ENCODE measurements around the gene ERP44.
"Not testable (repeated sequence)": the region's sequence is repeated elsewhere in the genome, so short reads cannot be mapped to it uniquely, and the experiment has no call there.

Gene ERP44

DNA sequence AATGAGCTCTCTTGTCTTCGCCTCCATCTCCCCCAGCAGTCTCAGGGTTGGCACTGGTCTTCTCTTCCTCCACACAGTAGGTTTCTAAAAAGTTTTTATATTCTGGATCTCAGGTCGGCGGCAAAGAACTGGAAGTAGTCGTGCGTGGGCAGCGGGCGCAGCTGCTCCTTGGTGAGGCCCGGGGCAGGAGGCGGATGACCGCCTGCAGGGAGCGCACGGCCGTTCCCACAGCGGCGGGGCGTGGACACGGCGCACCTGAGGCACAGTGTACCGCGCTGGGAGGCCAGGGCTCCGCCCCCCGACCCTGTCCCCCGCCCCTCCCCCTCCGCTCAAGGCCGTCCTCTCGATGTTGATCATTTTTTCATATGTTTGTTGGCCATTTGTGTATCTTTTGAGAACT is 99.9 kb downstream of the ERP44 start:
- no peak for DNase-seq

DNA sequence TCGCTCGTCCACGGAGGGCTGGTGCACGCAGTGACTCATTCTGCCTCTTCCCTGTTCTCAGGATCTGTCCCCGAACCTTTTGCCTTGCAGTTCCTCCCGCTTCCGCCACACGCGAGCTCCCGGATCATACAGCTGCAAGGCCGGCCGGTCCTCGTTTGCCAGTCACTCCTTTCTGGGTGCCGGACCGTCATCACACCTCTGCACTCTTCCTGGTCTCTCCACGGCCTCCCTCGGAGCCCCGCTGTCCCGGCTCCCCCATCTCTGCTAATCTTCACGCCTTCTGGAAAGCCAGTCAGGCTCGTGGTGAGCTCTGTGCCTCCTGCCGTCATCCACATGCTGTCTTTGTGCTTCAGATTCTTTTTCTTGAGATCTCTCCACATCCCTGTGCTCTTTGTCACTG is 100.5 kb downstream of the ERP44 start:
- no peak for DNase-seq

DNA sequence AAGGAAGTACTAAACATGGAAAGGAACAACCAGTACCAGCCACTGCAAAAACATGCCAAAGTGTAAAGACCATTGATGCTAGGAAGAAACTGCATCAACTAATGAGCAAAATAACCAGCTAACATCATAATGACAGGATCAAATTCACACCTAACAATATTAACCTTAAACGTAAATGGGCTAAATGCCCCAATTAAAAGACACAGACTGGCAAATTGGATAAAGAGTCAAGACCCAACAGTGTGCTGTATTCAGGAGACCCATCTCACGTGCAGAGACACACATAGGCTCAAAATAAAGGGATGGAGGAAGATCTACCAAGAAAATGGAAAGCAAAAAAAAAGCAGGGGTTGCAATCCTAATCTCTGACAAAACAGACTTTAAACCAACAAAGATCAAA is 108.3 kb downstream of the ERP44 start:
- DNase-seq: not testable (repeated sequence)

DNA sequence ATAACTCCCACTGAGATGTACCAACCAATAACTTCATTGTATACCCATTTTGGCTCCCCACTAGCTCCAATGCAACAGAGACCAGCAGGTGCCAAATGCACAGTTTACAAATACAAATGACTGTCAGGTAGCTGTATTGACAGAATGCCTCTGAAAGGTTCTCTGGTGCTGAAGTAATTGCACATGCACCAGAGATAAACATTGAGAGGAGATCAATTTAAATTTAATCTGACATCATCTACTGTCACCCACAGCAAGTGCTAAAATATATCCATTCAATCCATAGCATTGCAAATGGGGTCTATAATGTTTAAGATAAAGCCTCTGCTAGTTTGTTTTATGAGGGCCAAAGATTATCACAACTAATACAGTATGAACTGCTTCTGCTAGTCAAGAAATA is 112.2 kb downstream of the ERP44 start:
- no peak for DNase-seq

DNA sequence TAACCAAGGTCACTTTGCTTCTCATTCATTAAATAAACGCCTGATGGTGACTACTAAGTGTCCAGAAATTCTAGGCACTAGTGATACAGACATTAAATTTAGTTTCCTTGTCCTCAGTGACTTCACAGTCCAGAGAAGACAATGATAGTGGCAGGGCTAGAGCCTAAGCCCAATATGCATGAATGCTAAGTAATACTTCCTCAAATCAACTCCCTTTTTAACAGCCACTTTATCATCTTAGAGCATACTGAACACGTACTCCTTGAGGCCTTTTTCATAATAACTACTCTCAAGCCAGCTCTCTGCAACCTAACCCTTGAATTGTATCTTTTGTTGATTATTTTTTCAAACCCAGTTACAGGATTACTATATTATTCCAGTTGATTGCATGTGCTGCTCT is 118.2 kb downstream of the ERP44 start:
- no peak for DNase-seq

DNA sequence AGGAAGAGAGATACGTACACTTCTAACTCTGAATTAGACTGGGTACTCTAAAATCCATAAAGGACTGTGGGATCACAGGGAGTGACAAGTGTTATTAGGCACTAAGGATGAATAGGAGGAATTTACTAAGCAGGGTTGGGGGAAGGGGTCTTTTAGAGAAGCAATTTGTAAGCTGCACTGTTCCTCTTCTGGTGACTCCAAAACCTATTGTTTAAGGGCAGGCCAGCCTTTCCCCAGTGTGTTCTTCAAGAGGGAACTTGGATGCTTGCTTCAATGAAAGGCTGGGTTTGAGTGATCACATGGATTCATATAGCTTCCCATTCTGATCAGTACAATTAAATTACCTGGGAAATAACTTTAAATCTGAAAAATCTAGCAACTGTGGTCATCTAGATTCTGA is 120.6 kb downstream of the ERP44 start:
- no peak for DNase-seq

DNA sequence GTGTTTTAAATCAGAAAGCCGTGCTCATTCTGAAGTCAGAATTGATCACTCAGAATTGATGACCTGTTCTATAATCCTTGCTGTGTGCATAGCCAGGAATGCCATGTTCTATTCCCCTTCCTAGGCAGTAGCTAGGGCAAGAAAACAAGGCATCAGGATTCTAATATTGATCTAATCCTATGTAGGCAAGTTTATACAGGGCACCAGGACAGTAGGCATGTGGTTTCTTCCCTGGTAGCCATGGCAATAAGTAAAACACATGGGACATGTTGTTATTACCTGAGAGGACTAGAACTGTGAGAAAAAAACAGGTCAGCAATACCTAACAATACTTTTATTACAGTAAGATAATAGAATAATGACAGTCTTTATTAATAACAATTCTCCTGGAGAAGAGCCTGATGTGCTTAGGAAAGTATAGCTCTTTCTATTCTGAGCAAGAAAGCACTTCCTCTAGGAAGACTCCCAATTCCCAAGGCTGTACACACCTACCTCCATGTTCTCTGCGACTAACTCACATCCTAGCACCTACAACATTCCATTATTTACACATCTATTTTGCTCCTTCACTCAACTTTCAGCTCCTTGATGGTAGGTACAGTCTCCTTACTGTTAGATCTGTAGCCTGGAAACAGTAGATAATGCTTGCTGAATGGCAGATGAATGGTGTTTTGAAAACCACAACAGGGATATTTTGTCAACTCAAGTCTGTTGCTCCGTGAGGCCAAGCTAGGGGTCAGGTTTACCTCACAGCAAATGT is 121.6 kb downstream of the ERP44 start:
- no peak for DNase-seq

DNA sequence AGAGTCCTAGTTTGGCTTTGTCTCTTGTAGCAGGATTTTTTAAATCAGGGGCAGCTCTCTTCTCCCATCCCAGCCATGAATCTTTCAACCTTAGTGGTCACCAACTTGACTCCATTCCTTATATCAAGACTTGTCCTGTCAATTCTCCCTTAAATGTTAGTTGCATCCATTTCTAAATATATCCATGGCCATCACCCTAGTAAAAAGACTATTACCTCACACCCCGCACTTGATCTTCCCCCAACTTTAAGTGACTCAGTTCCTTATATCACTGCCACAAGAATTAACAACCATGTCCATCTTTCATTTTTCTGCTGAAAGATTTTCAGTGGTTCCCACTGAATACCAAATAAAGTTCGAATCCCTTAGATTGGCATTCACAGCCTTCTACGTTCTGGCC is 125.3 kb downstream of the ERP44 start:
- no peak for DNase-seq

DNA sequence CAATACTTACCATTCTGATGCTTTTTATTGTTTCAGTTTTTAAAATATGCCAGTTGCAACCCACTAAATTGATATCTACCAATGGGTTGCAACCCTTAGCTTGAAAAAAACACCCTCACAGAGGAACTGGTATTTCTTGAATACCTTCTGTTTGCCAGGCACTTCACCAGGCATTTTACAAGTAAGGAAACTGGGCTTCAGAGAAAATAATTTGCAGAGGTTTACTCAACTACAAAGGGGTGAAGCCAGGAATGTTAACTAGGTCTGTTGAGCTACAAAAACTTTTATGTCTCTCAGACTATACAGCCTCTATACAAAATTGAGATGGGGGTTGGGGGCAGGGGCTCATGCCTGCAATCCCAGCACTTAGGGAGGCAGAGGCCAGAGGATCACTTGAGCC is 127.4 kb downstream of the ERP44 start:
- DNase-seq: no peak

DNA sequence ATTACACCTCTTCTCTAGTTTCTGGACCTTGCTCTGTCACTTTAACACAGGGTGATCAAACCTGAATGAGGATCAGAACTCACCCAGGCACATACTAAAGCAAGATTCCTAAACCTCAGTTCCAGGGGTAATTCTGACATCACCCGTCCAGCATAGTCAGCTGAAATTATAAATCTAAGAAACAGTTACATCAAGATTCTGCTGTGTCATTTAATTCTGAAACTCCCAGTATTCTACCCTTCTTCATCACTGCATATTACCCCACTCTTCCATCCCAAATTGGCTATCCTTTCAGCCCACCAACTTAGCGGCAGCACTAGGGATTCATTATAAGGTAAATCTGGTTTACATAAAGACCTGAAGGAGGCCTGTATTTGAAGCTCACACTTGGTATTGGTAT is 128.3 kb downstream of the ERP44 start:
- no peak for DNase-seq

DNA sequence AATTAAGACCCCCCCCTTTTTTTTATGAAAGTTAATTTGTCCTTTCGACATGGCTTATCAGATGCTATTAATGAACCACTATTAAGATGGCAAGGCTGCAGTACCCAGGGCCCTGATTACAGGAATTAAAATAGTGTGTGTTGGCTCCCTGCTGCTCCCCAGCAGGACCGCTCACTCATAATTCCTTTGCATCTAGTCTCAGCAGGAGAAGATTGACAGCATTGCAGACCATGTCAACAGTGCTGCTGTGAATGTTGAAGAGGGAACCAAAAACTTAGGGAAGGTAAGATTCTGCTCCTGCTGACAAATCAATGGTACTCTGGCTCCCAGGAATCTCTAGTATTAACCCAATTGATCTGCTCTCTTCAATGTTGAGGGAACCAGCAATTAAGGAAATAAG is 131.3 kb downstream of the ERP44 start:
- no peak for DNase-seq

DNA sequence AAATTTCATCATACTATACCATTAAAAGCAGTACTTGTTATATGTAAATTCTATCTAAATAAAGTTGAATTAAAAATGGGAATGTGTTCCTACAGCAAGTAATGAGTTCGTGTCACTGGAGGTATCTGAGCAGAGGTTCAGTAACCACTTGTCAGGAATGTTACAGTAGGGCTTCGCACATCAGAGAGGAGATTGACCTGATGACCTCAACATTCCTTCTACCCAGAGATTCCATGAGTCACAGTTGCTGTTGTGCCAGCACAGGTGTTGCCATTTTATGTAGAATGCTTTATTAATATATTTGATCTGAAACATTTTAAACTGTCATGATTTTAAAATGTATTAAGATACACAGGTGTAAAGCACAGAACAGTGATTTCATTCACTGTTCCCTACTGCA is 132.1 kb downstream of the ERP44 start:
- no peak for DNase-seq

DNA sequence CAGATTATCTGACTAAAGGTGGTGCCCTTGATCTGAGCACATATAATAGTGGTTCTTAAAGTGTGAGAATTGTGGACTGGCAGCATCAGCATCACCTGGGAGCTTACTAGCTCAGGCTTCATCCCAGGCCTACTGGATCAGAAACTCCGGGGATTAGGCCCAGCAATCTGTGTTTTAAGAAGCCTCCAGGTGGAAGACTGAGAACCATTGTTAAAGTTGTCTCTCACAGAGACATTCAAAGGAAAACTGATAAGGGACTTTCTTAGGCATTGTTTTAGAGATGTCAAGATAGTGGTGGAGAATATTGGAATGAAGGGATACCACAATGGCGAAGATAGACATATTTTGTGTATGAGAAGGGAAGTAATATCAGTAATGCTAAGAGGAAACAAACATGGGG is 132.8 kb downstream of the ERP44 start:
- DNase-seq: no peak

DNA sequence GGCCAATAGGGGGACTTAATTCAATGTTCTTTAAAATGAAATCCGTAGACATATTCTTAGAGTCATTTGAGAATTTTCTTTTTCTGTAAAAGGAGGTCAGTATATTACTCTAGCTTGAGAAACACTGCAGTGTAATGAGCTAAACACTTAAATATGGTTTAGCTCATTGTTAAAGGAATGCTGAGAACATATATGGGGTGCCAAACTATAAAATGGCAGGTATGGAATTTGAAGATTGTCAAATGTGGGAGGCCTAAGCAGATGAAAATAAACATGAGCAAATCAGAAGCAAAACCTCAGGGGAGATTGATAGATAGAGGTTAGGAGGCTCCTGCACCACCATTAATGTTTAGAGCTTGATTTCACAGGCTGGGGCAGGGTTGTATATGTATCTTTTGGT is 134.5 kb downstream of the ERP44 start:
- no peak for DNase-seq

DNA sequence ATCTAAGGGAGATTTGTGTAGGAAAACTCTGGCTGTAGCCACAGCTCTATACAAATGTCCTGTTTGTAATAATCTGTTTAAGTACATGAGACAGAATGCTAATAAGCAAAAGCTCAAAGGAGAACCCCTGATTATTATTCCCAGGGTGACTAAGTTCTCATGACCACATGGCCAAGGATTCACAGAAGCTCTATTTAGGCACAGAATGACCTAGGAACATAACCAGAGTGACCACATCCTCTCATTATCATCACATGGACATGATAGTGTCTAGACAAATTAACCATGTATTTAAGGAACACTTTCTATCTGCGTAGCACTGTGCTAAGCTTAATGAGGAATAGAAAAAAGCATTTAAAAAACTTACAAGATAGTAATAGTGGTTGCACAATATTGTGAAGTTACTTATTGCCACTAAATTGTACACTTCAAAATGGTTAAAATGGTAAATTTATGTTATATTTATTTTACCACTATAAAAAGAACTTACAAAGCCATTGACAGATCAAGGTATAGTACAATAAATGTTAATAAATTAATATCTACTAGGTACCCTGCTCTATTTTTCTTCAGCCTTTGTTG is 136.0 kb downstream of the ERP44 start:
- no peak for DNase-seq

DNA sequence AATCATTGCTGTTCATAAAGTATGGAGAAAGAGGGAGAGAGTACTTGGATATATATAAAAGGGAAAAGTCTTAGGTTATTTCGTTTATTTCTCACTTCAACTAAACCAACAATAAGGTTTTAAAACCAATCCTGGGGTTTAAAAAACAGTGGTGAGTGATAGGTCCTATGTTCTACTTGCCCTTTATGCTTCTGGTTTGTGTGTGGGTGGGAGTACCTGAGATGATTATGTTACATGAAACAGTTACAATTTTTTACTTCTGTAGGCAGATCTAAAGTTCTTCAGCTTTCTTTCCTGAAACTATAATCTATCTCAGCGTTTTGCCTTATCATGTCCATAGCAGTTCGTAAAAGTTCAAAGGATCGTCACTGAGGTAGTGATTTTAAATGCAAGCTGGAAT is 143.2 kb downstream of the ERP44 start:
- DNase-seq: no peak

DNA sequence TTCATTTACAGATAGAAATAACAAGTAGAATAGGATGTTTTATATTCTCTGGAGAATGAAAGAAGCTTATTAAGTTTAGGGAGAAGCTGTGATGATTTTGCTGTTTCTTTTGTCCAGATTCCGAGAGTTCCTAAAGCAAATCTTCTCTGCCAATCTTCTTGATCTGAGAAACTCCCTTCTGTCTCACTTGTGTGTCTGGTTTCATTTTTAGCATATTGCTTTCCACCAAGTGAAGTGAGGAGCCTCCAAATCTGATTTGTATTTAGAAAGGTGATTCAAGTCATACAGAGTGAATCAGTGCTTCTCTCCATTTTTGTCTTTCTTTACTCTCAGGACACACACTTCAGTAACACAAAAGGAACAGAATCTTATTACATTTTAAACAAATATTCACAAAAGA is 144.0 kb downstream of the ERP44 start:
- no peak for DNase-seq

DNA sequence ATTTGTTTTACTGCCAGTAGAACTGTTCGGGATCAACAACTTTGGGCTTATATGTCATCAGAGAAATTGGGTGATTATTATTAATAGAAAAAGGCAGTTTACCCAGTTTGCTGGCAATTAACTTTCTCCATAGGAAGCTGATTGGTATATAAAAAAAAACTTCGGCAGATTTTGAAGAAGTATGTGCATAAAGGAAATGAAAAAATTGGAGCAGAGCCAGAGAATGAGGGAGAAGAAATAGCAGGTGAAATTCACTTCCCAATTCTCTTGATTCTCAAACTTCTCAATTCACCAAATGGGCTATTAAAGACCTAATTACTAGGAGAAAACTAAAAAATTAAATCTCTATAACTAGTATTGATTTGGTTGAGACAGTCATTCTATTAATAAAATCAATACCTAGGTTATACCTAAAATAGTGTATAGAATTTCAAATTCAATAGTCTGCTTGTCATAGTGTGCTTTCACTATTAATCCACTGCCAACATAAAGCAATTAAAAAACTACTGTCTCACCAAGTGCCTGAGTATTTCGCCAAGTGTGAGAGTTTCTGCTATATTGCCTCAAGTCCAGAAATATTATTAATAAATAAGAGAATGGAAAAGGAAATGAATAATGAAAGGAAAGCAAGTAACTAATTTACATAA is 144.8 kb downstream of the ERP44 start:
- no peak for DNase-seq

DNA sequence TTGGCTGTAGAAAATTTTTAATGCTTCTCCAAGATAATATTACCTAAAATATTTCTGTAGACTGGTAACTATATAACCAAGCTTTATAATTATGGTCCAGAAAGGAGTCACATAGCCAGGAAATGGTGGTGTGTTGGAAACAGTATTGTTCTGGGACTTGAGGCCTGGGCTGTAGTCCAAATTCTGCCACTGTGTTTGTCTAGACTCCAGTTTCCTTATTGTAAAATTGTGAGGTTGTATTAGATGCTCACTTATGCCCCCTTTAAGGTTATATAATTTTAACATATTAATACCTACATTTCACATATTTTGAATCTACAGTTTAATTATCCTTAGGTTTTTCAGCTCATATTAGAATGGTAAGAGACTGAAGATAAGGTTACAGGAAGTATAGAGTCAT is 149.9 kb downstream of the ERP44 start:
- no peak for DNase-seq

DNA sequence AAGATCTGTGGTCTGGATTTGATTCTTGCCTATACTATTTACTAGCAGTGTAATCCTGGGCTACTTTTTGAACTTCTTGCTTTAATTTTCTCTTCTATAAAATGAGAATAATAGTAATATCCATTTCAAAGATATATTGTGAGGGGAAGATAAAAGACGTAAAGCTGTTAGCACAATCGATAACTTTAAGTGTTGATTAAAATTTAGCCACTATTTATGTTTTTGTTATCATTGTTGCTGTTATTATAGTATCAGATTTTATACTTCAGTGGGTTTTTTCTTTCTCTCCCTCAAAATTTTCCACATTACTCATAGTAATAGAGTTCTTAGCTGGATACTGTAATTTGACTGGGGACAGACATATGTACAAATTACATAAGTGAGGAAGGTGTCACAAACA is 150.3 kb downstream of the ERP44 start:
- DNase-seq: no peak

DNA sequence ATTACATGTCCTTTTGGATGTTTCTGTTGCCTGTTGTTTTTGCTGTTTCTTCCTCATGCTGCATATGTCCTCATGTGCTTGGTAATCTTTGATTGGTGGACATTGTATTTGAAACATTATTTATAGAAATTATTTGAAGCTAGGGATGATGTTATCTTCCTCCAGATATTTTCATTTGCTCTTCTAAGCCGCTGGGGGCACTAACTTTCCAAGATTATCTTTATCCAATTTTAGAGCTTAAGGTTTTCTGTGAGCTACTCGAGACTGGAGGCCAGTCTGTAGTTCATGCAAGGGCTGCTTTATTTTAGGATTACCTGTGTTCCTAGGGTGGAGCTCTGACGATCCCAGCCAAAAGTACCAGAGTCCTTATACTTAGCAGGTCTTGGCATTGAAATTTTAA is 151.4 kb downstream of the ERP44 start:
- DNase-seq: no peak

DNA sequence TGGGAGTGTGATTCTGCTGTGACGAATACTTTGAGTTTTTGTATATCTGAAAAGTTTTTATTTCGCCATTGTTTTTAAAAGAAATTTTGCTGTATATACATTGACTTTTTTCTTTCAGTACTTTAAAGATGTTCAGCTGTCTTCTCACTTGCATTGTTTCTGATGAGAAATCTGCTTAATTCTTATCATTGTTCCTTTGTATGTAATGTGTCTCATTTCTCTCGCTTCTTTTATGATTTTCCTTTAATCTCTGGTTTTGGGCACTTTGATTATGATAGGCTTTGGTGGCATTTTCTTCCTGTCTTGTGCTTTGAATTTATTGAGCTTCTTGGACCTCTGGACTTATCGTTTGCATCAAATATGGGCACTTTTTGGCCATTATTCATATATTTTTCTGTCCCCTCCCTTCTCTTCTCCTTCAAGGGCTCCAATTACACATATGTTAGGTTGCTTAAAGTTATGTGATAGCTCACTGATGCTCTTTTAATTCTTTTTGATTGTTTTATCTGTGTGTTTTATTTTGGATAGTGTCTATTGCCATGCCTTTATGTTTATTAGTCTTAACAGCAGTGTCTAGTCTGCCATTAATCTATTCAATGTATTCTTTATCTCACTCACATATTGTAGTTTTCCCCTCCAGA is 161.7 kb downstream of the ERP44 start:
- no peak for DNase-seq

DNA sequence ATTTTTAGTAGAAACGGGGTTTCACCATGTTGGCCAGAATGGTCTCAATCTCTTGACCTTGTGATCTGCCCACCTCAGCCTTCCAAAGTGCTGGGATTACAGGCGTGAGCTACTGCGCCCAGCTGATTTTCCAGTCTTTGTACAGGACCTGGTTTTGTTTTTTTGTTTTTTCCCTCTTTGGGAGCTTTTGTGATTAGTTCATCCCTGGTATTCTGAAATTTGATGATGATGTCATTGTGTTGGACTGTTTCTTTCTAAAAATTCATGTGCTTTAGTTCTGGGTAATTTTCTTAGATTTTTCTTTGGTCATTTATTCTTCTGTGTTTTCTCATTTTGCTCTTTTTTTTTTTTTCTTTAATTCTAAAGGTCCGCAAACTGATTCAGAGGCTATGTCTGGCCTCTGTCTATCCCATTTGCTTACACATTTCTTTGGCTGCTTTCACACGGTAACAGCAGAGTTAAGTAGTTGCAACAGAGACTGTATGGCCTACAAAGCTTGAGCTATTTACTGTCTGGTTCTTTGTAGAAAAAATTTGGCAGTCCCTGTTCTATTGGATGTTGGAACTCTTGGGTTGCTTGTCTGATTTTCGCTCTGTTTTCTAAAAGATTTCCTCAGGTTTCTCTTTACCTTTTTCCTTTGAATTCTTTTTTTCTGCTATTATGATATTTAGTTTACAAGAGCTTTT is 167.5 kb downstream of the ERP44 start:
- no peak for DNase-seq

DNA sequence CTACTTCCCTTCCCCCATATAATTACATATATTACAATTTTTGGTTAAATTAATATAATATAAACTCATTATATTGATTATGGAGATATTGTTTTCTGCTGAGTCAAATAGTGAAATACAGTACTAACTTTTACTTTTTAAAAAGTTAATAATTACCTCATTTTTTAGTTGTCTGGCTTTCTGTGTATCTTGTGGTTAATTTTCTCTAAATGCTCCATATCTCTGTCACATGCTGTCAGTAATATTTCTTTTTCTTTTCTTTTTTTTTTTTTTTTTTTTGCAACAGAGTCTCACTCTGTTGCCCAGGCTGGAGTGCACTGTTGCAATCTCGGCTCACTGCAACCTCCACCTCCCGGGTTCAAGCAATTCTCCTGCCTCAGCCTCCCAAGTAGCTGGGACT is 169.1 kb downstream of the ERP44 start:
- DNase-seq: no peak
